GM19035 (cell line): ENCODE data around the gene AMMECR1.
"Not testable (repeated sequence)": the region's sequence is repeated elsewhere in the genome, so short reads cannot be mapped to it uniquely, and the experiment has no call there.

Experiments
- ATAC-seq: cut with Tn5 transposase; IDR thresholded peaks from one replicate; pipeline ENCODE4 v1.9.1; 2021; ENCODE audit not compliant: unreplicated experiment

The AMMECR1 gene

DNA sequence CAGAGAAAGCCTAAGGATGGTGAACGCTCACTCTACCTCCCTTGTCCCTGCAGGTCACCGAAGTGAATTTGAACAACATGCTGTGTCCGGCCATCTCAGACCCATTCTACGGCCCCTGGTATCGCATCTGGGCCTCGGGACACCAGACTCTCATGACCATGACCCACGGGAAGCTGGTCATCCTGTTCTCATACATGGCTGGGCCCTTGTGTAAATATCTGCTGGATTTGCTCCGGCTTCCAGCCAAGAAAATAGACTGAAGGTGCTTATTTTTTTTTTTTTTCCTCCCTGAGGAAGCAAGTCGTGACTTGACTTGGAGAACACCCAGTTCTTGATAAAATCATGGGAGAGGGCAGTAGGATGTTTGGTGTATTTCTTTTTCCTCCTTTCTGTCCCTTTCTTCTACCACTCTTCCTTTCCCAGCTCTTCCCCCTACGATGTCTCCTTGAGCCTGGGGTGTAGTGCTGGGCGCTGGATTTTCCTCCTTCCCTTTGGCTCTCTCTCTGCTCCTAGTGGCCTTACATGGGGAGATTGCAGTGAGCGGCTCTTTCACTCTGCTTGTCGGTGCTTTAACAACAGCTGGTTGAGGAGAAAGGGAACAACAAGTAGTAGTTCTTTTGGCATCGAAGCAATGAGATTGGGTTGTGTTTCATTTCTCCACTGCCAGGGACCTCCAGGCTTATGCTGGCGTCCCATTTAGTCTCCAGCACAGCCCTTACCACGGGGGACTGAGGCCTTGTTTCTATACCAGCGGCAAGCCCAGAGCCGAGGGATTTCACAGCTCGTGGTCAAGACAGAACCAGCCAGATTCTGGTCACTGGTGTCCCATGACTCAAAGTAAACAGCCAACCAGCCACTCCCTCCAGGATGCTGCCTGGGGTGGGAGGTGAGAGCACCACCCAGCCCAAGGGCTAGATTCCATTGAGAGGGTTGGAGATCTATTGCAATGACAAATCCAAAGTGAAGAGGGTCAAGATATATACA is 144.4 kb downstream of the AMMECR1 start:
- no peak for ATAC-seq

DNA sequence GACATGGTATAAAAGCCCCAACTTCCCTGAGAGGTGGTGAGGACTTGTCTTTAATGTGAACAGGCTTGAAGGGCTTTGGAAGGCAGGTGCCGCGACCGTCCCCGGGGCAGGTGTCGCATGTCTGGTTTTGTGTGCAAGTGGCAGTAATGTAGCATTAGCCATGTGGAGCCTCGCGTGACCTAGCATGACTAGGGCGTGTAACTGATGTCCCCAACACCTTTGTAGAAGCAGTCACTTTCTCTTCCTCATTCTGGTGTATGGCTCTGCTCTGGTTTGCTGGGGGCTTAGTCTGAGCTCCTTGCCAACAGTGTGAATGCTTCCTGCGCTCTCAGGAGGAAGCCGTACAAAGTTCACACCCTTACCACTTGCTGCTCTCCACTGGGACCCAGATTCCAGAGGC is 145.7 kb downstream of the AMMECR1 start:
- peak; percentile 97 for ATAC-seq

- ATAC-seq = no peak
These were observed 146.4 kb downstream of the AMMECR1 start for GRCh38 chrX:110171442-110171841.

- ATAC-seq = no peak
These were observed 147.9 kb downstream of the AMMECR1 start for GRCh38 chrX:110170029-110170428.

- ATAC-seq = no peak
These were observed 149.3 kb downstream of the AMMECR1 start for GRCh38 chrX:110168585-110168984.

DNA sequence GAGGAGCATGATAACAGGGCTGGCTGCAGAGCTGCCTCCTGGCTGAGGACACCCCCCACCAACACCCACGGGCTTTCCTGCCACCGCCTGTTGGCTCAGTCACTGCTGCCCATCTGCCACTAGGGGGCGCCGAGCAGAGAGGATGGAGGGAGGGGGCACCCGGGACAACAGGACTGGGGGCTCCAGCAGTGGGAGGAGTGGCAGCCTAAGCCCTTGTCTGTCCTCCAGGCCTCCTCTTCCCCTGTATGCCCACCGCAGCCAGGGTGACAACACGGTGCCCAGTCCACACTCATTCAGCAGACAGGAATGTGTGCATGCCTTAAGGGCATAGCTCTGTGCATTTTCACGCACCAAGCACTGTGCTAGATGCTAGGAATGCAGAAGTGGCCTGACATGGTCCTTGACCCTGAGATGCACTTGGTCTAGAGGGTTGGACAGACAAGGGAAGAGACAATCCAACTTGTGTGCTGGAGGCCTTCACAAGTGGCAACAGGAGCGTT is 149.9 kb downstream of the AMMECR1 start:
- no peak for ATAC-seq

- ATAC-seq = no peak
These were observed 154.4 kb downstream of the AMMECR1 start for GRCh38 chrX:110163488-110163887.

- ATAC-seq = no peak
These were observed 155.0 kb downstream of the AMMECR1 start for GRCh38 chrX:110162867-110163266.

DNA sequence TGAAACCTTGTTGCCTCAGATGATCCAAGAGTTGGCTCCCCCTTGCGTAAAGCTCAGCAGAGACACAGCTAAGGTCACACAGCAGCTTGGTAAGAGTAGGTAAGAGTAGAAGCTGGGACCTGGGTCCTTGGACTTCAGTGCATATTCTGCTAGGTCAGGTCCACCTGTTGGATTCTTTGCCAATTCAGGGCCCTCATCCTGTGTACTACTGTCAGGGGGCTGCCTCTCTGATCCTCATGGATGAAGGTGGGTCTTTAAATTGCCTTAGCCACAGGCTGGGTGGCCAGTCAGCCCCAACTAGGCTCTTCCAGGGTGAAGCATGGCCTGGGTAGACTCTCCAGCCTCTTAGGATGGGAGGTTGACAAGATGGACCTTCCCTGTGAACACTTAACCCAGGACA is 155.8 kb downstream of the AMMECR1 start:
- no peak for ATAC-seq

DNA sequence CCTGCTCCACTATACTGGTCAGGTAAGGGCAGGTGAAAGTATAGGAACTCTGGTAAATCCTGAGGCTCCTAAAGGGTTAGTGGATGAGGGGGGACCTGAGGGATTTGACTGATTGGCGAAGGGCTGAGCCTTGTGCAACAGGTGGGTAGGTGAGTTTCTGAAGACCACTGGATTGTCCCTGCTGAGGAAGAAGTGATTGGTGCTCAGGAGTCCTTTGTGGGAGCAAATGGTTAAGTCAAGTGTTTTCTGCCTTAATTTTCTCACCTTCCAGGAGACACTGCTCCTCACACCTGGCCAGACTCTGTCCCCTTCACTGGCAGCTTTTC is 156.6 kb downstream of the AMMECR1 start:
- ATAC-seq = no peak

DNA sequence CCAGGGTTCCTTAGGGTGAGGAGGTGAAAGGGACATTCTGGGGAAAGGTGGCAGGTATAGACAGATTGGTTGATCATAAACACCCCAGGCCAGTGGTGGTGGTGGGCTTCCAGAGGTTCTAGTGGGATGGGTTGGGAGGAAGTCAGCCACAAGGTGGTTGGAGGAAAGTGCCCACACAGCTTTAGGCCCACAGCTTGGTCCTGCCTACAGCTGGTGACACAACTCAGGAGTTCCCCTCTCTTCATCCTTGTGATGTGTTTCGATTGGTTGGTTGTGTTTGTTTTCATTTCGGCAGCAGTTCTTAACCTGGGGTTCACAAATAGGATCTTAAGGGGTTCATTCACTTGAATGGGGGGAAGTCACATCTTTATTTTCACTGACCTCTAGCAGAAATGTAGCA is 158.0 kb downstream of the AMMECR1 start:
- no peak for ATAC-seq

DNA sequence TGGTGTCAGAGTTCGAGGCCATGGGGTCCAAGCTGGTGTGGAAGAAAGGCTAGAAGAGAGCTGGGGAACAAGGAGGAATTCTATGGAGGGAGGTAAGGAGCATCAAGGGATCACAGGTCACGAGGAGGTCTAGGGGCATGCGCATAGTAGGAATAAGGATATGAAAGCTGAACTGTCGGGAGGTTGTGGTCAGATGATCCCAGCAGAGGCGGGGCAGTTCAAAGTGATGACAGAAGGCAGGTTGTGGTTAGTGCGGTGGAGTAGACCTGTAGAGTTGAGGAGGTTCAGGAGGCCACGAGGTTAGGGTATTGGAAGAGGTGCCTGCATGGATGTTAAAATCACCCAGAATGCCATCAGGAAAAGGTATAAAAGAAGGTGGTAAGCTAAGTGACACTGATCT is 158.7 kb downstream of the AMMECR1 start:
- ATAC-seq = no peak

DNA sequence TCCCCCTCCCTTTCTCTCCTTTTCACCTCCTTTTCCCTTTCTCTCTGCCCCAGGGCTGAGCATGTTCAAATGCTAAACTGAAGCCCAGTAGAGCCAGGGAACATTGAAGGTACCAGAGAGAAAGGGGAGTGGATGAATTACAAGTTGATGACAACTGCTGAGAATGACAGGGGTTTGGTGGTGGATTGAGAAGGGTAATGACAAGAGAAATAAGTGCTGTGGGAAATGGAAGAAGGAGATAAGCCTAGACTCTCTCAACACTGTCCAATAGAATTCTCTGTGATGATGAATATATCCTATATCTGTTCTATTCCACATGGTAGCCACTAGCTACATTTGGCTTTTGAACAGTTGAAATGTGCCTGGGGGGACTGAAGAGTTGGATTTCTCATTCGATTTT is 160.4 kb downstream of the AMMECR1 start:
- ATAC-seq = no peak

DNA sequence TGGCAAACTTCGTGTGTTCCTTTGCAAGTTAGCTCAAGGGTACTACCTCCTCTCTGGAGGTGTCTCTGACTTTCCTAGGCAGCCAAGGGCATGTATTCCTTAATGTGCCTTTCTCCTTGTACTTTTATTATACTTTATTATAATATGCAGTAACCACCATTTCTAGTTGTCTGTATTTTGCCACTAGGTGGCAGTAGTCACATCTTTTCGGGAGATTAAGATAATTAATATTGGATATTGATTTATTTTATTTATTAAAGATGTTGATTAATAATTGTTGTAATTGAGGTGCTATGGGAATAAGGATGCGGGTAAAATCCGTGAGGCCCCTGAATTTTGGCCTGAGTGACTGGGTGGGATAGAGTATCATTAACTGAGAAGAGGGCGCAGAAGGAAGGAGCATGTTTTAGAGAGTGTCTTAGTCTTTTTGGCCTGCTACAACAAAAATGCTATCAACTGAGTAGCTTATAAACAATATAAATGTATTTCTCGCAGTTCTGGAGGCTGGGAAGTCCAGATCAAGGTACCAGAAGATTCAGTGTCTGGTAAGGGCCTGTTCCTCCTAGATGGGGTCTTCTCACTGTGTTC is 161.6 kb downstream of the AMMECR1 start:
- no peak for ATAC-seq

DNA sequence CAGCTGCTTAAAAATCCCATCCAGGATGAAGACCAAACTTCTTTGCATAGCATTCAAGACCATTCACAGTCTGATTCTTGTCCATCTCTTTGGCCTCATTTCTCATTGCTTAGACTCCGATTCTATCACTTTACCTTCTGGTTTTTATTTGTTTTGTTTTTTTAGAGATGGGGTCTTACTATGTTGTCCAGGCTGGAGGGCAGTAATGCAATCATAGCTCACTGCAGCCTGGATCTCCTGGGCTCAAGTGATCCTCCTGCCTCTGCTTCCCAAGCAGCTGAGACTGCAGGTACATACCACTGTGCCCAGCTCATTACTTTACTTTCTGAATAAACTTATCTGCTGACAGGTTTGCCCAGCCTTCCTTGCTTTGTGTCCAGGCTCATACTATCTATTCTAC is 162.1 kb downstream of the AMMECR1 start:
- ATAC-seq = no peak

DNA sequence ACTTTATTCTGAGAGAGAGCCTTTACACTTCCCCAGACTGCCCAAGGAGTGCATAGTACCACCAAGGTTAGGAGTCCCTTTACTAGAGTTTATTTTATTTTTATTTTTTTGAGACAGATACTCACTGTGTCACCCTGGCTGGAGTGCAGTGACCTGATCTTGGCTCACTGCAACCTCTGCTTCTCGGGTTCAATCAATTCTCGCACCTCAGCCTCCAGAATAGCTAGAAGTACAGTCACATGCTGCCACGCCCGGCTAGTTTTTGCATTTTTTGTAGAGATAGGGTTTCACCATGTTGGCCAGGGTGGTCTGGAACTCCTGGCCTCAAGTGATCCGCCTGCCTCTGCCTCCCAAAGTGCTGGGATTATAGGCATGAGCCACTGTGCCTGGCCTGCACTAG is 163.6 kb downstream of the AMMECR1 start:
- not testable (repeated sequence) for ATAC-seq

- ATAC-seq = no peak
These were observed 164.0 kb downstream of the AMMECR1 start for GRCh38 chrX:110153896-110154295.

- ATAC-seq = no peak
These were observed 164.6 kb downstream of the AMMECR1 start for GRCh38 chrX:110153244-110153643.

GRCh38 chrX:110146521-110146920 is 171.4 kb downstream of the AMMECR1 start:
- no peak for ATAC-seq

- ATAC-seq = peak; percentile 59
These were observed 172.0 kb downstream of the AMMECR1 start for GRCh38 chrX:110145854-110146253.

- ATAC-seq = no peak
These were observed 172.6 kb downstream of the AMMECR1 start for GRCh38 chrX:110145311-110145710.
